NCI-H526 treated with DMSO at 0.1 percent for 48 hours (cell line): Measurements from ENCODE around the gene POFUT2.

Source experiments
- DNase-seq: peaks from one replicate; lab custom pipeline; 2025; lab: John Stamatoyannopoulos, UW

POFUT2 gene

GRCh38 chr21:45326169-45326851, 38.6 kb upstream of the POFUT2 start:
- DNase-seq, result no peak

- no peak for DNase-seq
These were observed 37.8 kb upstream of the POFUT2 start for GRCh38 chr21:45325206-45326168.

GRCh38 chr21:45324489-45325205, 37.0 kb upstream of the POFUT2 start:
- DNase-seq, result no peak

GRCh38 chr21:45323487-45324311, 36.0 kb upstream of the POFUT2 start:
- no peak for DNase-seq

- DNase-seq, result no peak
These were observed 35.3 kb upstream of the POFUT2 start for GRCh38 chr21:45322960-45323461.

- DNase-seq, result peak; percentile 6
These were observed 34.7 kb upstream of the POFUT2 start for GRCh38 chr21:45322231-45322959.

GRCh38 chr21:45320261-45321025, 32.7 kb upstream of the POFUT2 start:
- DNase-seq, result no peak

- no peak for DNase-seq
These were observed 31.9 kb upstream of the POFUT2 start for GRCh38 chr21:45319461-45320211.

GRCh38 chr21:45318556-45319404, 31.1 kb upstream of the POFUT2 start:
- DNase-seq, result no peak

- no peak for DNase-seq
These were observed 30.5 kb upstream of the POFUT2 start for GRCh38 chr21:45318146-45318555.

GRCh38 chr21:45317398-45318145, 29.9 kb upstream of the POFUT2 start:
- no peak for DNase-seq

- no peak for DNase-seq
These were observed 29.2 kb upstream of the POFUT2 start for GRCh38 chr21:45316871-45317397.

- peak; percentile 16 for DNase-seq
These were observed 28.2 kb upstream of the POFUT2 start for GRCh38 chr21:45315676-45316470.

GRCh38 chr21:45313682-45314081, 26.0 kb upstream of the POFUT2 start:
- DNase-seq, result no peak

GRCh38 chr21:45313015-45313414, 25.3 kb upstream of the POFUT2 start:
- DNase-seq, result no peak

GRCh38 chr21:45312296-45312695, 24.6 kb upstream of the POFUT2 start:
- DNase-seq, result no peak
